SK-N-SH treated with all-trans-retinoic acid at 6 μM for 48 hours (cell line): ENCODE measurements around the gene MAP3K12.

Experiments used
- ATAC-seq: fragments of 200-7000 bp; cut with Tn5 transposase; 3 replicates; pipeline ENCODE4 v1.9.1; 2020; ENCODE audit warnings: mild to moderate bottlenecking, moderate library complexity
- ARNTL ChIP-seq: fragments of 450-650 bp; formaldehyde crosslinking; IDR thresholded peaks from 2 replicates; pipeline ENCODE4 v1.5.0; 2020; ENCODE audit warnings: low read depth, mild to moderate bottlenecking, moderate library complexity, borderline replicate concordance
- BACH2 ChIP-seq: fragments of 250-450 bp; sonication (Bioruptor Pico); IDR thresholded peaks from 2 replicates; pipeline ENCODE4 v1.9.0; 2021; ENCODE audit warnings: mild to moderate bottlenecking, borderline replicate concordance
- CSDC2 ChIP-seq: fragments of 250-450 bp; sonication (Bioruptor Pico); IDR thresholded peaks from 2 replicates; pipeline ENCODE4 v1.5.0; 2020; ENCODE audit warnings: mild to moderate bottlenecking, moderate library complexity
- GLIS3 ChIP-seq: fragments of 250-450 bp; sonication (Bioruptor Pico); IDR thresholded peaks from 2 replicates; pipeline ENCODE4 v1.5.0; 2020; ENCODE audit warnings: mild to moderate bottlenecking, moderate library complexity
- ISL1 ChIP-seq: fragments of 250-450 bp; sonication (Bioruptor Pico); IDR thresholded peaks from 2 replicates; pipeline ENCODE4 v2.1.2; 2022; ENCODE audit warnings: mild to moderate bottlenecking, moderate library complexity
- OSR1 ChIP-seq: fragments of 250-450 bp; sonication (Bioruptor Pico); IDR thresholded peaks from 2 replicates; pipeline ENCODE4 v1.8.0; 2022; ENCODE audit warnings: moderate library complexity, mild to moderate bottlenecking, inconsistent platforms
- PPARA ChIP-seq: fragments of 250-450 bp; sonication (Bioruptor Pico); IDR thresholded peaks from 2 replicates; pipeline ENCODE4 v1.5.0; 2020; ENCODE audit warnings: mild to moderate bottlenecking, borderline replicate concordance
- RARB ChIP-seq: fragments of 250-450 bp; sonication (Bioruptor Pico); IDR thresholded peaks from 2 replicates; pipeline ENCODE4 v1.8.0; 2021; ENCODE audit warnings: mild to moderate bottlenecking, moderate library complexity
- SNAI2 ChIP-seq: fragments of 250-450 bp; sonication (Bioruptor Pico); IDR thresholded peaks from 2 replicates; pipeline ENCODE4 v1.5.0; 2020; ENCODE audit warnings: mild to moderate bottlenecking, moderate library complexity
- TCF4 ChIP-seq: fragments of 250-450 bp; sonication (Bioruptor Pico); IDR thresholded peaks from 2 replicates; pipeline ENCODE4 v1.8.0; 2021; ENCODE audit warnings: mild to moderate bottlenecking, moderate library complexity, borderline replicate concordance
- TOX ChIP-seq: fragments of 250-450 bp; sonication (Bioruptor Pico); IDR thresholded peaks from 2 replicates; pipeline ENCODE4 v1.8.0; 2021; ENCODE audit warnings: mild to moderate bottlenecking, moderate library complexity, borderline replicate concordance
- ZC3H10 ChIP-seq: fragments of 250-450 bp; sonication (Bioruptor Pico); IDR thresholded peaks from 2 replicates; pipeline ENCODE4 v1.5.1; 2021; ENCODE audit warnings: mild to moderate bottlenecking, moderate library complexity
- ZFP3 ChIP-seq: fragments of 250-450 bp; sonication (Bioruptor Pico); IDR thresholded peaks from 2 replicates; pipeline ENCODE4 v1.5.0; 2020; ENCODE audit warnings: mild to moderate bottlenecking, moderate library complexity
- ZNF565 ChIP-seq: fragments of 450-650 bp; formaldehyde crosslinking; conservative IDR thresholded peaks from 2 replicates; pipeline ENCODE4 v1.5.0; 2020; ENCODE audit warnings: low read depth, mild to moderate bottlenecking, moderate library complexity
- ZNF70 ChIP-seq: fragments of 450-650 bp; formaldehyde crosslinking; IDR thresholded peaks from 2 replicates; pipeline ENCODE4 v1.5.0; 2020; ENCODE audit warnings: mild to moderate bottlenecking, moderate library complexity
- ZNF8 ChIP-seq: fragments of 450-650 bp; formaldehyde crosslinking; IDR thresholded peaks from 2 replicates; pipeline ENCODE4 v1.5.0; 2020; ENCODE audit warnings: mild to moderate bottlenecking, moderate library complexity
- TF ChIP-seq, protein P1 (sequence below): fragments of 250-450 bp; sonication (Bioruptor Pico); IDR thresholded peaks from 2 replicates; pipeline ENCODE4 v1.5.0; 2020; ENCODE audit warnings: mild to moderate bottlenecking, moderate library complexity
- TF ChIP-seq, protein P2 (sequence below): fragments of 250-450 bp; sonication (Bioruptor Pico); IDR thresholded peaks from 2 replicates; pipeline ENCODE4 v1.8.0; 2020; ENCODE audit warnings: mild to moderate bottlenecking, moderate library complexity, borderline replicate concordance
- TF ChIP-seq, protein P3 (sequence below): fragments of 250-450 bp; sonication (Bioruptor Pico); IDR thresholded peaks from 2 replicates; pipeline ENCODE4 v1.5.1; 2021; ENCODE audit warnings: mild to moderate bottlenecking, moderate library complexity
- TF ChIP-seq, protein P4 (sequence below): fragments of 250-450 bp; sonication (Bioruptor Pico); IDR thresholded peaks from 2 replicates; pipeline ENCODE4 v1.5.1; 2020; ENCODE audit warnings: low read depth, mild to moderate bottlenecking, moderate library complexity
- TF ChIP-seq, protein P5 (sequence below): fragments of 250-450 bp; sonication (Bioruptor Pico); IDR thresholded peaks from 2 replicates; pipeline ENCODE4 v1.8.0; 2021; ENCODE audit warnings: low read depth, mild to moderate bottlenecking, moderate library complexity, borderline replicate concordance

Gene MAP3K12

DNA sequence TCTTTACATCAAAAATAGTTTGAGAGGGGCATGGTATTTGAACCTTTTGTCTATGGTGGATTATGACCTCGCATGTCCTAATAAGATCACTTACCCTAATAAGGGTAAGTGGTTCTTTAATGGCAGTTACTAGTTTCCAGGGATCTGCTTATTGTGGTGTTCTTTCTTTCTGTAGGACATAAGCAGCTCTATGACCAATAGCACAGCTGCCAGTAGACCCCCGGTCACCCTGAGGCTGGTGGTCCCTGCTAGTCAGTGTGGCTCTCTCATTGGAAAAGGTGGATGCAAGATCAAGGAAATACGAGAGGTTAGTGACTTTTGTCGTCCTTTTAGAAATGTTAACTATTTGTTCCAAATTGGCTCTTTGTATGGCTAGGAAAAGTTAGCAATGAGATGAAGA is 40.2 kb downstream of the MAP3K12 start (continued):
- TF ChIP-seq, protein P1, sequence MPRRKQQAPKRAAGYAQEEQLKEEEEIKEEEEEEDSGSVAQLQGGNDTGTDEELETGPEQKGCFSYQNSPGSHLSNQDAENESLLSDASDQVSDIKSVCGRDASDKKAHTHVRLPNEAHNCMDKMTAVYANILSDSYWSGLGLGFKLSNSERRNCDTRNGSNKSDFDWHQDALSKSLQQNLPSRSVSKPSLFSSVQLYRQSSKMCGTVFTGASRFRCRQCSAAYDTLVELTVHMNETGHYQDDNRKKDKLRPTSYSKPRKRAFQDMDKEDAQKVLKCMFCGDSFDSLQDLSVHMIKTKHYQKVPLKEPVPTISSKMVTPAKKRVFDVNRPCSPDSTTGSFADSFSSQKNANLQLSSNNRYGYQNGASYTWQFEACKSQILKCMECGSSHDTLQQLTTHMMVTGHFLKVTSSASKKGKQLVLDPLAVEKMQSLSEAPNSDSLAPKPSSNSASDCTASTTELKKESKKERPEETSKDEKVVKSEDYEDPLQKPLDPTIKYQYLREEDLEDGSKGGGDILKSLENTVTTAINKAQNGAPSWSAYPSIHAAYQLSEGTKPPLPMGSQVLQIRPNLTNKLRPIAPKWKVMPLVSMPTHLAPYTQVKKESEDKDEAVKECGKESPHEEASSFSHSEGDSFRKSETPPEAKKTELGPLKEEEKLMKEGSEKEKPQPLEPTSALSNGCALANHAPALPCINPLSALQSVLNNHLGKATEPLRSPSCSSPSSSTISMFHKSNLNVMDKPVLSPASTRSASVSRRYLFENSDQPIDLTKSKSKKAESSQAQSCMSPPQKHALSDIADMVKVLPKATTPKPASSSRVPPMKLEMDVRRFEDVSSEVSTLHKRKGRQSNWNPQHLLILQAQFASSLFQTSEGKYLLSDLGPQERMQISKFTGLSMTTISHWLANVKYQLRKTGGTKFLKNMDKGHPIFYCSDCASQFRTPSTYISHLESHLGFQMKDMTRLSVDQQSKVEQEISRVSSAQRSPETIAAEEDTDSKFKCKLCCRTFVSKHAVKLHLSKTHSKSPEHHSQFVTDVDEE (CRISPR knock-in tag): no peak
- TF ChIP-seq ZC3H10: no peak
- TF ChIP-seq CSDC2: no peak

DNA sequence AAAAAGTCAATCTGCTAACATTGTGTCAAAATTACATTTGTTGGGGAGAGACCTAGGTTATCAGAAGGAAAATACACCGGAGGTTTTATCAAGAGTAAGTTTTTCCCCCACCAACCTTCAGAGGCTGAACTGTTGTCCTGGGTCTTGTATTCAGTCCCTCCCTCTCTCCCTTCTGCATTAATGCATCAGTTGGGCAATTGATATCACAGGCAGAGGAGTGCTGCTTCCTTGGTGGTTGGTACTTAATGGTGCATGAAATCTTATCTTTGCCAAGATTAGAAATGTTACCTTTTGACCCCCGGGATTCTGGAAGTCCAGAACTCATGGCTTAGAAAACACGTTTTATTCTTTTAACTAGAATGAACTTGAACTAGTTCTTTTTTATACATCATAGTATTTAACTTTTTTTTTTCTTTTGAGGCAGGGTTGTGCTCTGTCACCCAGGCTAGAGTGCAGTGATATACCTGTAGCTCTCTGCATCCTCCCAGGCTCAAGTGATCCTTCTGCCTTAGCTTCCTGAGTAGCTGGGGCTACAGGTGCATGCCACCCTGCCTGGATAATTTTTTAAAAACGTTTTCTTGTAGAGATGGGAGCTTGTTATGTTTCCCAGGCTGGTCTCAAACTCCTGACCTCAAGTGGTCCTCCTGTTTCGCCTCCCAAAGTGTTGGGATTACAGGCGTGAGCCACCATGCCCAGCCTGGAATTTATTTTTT is 42.4 kb downstream of the MAP3K12 start:
- TF ChIP-seq, protein P2, sequence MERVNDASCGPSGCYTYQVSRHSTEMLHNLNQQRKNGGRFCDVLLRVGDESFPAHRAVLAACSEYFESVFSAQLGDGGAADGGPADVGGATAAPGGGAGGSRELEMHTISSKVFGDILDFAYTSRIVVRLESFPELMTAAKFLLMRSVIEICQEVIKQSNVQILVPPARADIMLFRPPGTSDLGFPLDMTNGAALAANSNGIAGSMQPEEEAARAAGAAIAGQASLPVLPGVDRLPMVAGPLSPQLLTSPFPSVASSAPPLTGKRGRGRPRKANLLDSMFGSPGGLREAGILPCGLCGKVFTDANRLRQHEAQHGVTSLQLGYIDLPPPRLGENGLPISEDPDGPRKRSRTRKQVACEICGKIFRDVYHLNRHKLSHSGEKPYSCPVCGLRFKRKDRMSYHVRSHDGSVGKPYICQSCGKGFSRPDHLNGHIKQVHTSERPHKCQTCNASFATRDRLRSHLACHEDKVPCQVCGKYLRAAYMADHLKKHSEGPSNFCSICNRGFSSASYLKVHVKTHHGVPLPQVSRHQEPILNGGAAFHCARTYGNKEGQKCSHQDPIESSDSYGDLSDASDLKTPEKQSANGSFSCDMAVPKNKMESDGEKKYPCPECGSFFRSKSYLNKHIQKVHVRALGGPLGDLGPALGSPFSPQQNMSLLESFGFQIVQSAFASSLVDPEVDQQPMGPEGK (CRISPR knock-in tag): no peak
- no peak for TF ChIP-seq BACH2
- TF ChIP-seq OSR1 (CRISPR knock-in tag): no peak
- no peak for TF ChIP-seq ZNF8 (CRISPR knock-in tag)
- no peak for TF ChIP-seq ZC3H10
- TF ChIP-seq ARNTL: no peak
- TF ChIP-seq GLIS3 (CRISPR knock-in tag): no peak
- no peak for TF ChIP-seq ZNF70 (CRISPR knock-in tag)
- no peak for TF ChIP-seq ZNF565
- TF ChIP-seq SNAI2 (CRISPR knock-in tag): no peak
- TF ChIP-seq ISL1: no peak
- TF ChIP-seq CSDC2: no peak
- TF ChIP-seq PPARA (CRISPR knock-in tag): no peak
- TF ChIP-seq RARB (CRISPR knock-in tag): no peak
- no peak for TF ChIP-seq ZFP3 (CRISPR knock-in tag)
- no peak for ATAC-seq

DNA sequence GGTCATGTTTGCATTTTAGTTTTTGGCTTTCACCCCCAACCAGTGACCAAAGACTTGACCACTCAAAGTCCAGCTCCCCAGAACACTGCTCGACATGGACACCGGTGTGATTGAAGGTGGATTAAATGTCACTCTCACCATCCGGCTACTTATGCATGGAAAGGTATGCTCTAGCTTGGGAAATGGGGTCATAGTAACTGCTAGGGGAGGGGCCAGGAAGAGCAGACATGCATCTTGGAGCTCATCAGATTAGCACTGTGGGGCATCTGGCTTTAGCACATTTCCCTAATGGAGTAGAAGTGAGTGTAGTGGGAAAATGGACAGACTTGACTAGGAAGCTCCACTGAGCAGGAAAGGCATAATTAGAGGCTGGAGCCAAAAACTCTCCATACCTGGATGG is 44.6 kb downstream of the MAP3K12 start:
- 0 out of 2 replicates have a peak, but pooled peaks have one; percentile 37 for TF ChIP-seq TCF4 (CRISPR knock-in tag)
- TF ChIP-seq BACH2: no peak
- no peak for ATAC-seq

DNA sequence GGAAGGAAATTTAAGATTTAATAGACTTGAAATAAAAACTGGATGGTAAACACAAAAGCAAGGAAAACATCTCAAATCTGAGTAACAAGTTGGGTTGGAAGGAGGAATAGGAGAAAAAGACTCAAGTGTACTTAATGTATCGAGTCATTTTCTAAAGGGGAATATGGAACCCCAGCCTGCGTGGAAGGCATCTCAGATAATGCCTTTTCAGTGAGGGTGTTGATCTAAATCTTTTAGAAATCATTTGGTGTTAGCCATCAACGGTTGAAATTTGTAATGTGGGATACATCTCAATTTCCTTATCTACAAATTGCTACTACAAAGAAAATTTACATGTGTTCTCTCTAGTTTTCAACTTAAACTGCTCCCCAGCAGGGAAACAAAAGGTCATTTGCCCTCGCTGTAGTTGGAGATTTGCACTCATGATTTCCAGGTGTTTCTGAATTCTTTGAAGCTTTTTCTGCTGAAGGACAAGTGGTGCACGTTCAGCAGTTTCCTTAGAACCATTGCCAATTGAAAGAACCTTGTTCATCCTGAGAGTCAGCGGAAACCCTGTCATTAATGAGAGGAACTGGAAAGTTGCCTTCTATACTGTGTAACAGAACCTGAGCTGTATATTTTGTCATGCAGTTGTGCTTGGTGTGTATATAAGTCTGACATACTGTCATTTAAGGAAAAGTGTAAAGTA is 45.2 kb downstream of the MAP3K12 start:
- TF ChIP-seq, protein P2 (CRISPR knock-in tag): no peak
- TF ChIP-seq, protein P3, sequence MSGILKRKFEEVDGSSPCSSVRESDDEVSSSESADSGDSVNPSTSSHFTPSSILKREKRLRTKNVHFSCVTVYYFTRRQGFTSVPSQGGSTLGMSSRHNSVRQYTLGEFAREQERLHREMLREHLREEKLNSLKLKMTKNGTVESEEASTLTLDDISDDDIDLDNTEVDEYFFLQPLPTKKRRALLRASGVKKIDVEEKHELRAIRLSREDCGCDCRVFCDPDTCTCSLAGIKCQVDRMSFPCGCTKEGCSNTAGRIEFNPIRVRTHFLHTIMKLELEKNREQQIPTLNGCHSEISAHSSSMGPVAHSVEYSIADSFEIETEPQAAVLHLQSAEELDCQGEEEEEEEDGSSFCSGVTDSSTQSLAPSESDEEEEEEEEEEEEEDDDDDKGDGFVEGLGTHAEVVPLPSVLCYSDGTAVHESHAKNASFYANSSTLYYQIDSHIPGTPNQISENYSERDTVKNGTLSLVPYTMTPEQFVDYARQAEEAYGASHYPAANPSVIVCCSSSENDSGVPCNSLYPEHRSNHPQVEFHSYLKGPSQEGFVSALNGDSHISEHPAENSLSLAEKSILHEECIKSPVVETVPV (CRISPR knock-in tag): no peak
- TF ChIP-seq, protein P4, sequence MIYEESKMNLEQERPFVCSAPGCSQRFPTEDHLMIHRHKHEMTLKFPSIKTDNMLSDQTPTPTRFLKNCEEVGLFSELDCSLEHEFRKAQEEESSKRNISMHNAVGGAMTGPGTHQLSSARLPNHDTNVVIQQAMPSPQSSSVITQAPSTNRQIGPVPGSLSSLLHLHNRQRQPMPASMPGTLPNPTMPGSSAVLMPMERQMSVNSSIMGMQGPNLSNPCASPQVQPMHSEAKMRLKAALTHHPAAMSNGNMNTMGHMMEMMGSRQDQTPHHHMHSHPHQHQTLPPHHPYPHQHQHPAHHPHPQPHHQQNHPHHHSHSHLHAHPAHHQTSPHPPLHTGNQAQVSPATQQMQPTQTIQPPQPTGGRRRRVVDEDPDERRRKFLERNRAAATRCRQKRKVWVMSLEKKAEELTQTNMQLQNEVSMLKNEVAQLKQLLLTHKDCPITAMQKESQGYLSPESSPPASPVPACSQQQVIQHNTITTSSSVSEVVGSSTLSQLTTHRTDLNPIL (CRISPR knock-in tag): no peak
- TF ChIP-seq ZFP3 (CRISPR knock-in tag): no peak
- no peak for TF ChIP-seq ZNF565
- TF ChIP-seq TOX (CRISPR knock-in tag): no peak
- TF ChIP-seq CSDC2: no peak
- no peak for TF ChIP-seq ISL1
- no peak for TF ChIP-seq ZC3H10
- no peak for TF ChIP-seq ZNF70 (CRISPR knock-in tag)
- TF ChIP-seq, protein P5, sequence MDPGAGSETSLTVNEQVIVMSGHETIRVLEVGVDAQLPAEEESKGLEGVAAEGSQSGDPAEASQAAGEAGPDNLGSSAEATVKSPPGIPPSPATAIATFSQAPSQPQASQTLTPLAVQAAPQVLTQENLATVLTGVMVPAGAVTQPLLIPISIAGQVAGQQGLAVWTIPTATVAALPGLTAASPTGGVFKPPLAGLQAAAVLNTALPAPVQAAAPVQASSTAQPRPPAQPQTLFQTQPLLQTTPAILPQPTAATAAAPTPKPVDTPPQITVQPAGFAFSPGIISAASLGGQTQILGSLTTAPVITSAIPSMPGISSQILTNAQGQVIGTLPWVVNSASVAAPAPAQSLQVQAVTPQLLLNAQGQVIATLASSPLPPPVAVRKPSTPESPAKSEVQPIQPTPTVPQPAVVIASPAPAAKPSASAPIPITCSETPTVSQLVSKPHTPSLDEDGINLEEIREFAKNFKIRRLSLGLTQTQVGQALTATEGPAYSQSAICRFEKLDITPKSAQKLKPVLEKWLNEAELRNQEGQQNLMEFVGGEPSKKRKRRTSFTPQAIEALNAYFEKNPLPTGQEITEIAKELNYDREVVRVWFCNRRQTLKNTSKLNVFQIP (CRISPR knock-in tag): no peak
- ATAC-seq: no peak
